Suprapubic skin (tissue), 4 donors: ENCODE results near the gene WDR3. TPM values are rescaled to one million over a fixed set of nuclear protein-coding genes. Genes with fewer than 3 reads are reported as not detected.

Experiments
- DNase-seq, 2 donors: peaks; one replicate each; pipeline ENCODE4 v3.0.0-alpha.2; 2019; ENCODE audit warnings: low spot score in 2 of 2
- H3K27ac ChIP-seq: fragments of 200-600 bp; sonication (generic); one replicate; pipeline ENCODE4 v1.5.1; 2019
- H3K27me3 ChIP-seq: fragments of 200-600 bp; sonication (generic); one replicate; pipeline ENCODE4 v1.5.1; 2019
- H3K36me3 ChIP-seq: fragments of 200-600 bp; sonication (generic); one replicate; pipeline ENCODE4 v1.5.1; 2019
- H3K4me1 ChIP-seq: fragments of 200-600 bp; sonication (generic); one replicate; pipeline ENCODE4 v1.5.1; 2019
- H3K4me3 ChIP-seq: fragments of 200-600 bp; sonication (generic); one replicate; pipeline ENCODE4 v1.5.1; 2019; ENCODE audit warnings: mild to moderate bottlenecking
- H3K9me3 ChIP-seq: fragments of 200-600 bp; sonication (generic); one replicate; pipeline ENCODE4 v1.5.1; 2019
- EP300 ChIP-seq: sonication (generic); formaldehyde crosslinking; IDR thresholded peaks from one replicate; pipeline ENCODE4 v1.6.1; 2017; ENCODE audit warnings: antibody characterized with exemption
- POLR2A ChIP-seq, 2 donors: fragments of 450-650 bp; IDR thresholded peaks; one replicate each; pipeline ENCODE4 v1.6.1; 2017; ENCODE audit warnings: antibody characterized with exemption in 2 of 2, mild to moderate bottlenecking in 2 of 2, moderate library complexity in 2 of 2
- POLR2AphosphoS5 ChIP-seq, 3 donors: sonication (generic); formaldehyde crosslinking; IDR thresholded peaks; one replicate each; pipeline ENCODE4 v1.6.1; 2017; ENCODE audit warnings: antibody characterized with exemption in 3 of 3
- WGBS: methylation state at CpG from one replicate; pipeline ENCODE4 v1.1.5; 2018; 5-methylcytosine and 5-hydroxymethylcytosine counted together
- total RNA-seq, 4 donors: library from RNA; depleted of rRNA; stranded (reverse); fragments of >200 nt; gene quantifications; one replicate each; pipeline ENCODE4 v1.1.0, GENCODE V29; 2016
- TF ChIP-seq, protein P1 (sequence below), 2 donors: fragments of 200-600 bp in 1 of 2; fragments of 450-650 bp in 1 of 2; sonication (generic) in 1 of 2; IDR thresholded peaks; one replicate each; pipeline ENCODE4 v1.5.1; 2016 to 2019; ENCODE audit warnings: antibody characterized with exemption in 2 of 2, mild to moderate bottlenecking in 1 of 2, moderate library complexity in 1 of 2

Gene WDR3
- total RNA-seq, result 10 to 100 TPM; 13.1 to 24.5 (median 16.1) TPM

- Histone ChIP-seq H3K36me3 (no peaks in the 10 kb centered on the region), H3K27ac (peak within 1 kb of the TSS; percentile 84), H3K4me3 (peak within 1 kb of the TSS; percentile 92), H3K9me3 (no peaks in the 10 kb centered on the region), H3K27me3 (no peaks in the 10 kb centered on the region), H3K4me1 (peaks cover 31% of the 10 kb centered on the region)
- DNase-seq, result peak; percentile 97 to 98
- under 1% methylated on average over 61 of the region's 64 CpGs for WGBS
- TF ChIP-seq POLR2A (IDR thresholded peaks at IDR 0.05) (peak in 1 of 2 donors; percentile 17), EP300 (no peak), POLR2AphosphoS5 (IDR thresholded peaks at IDR 0.05) (peak in 1 of 3 donors; percentile 16)
Measured at GRCh38 chr1:117929343-117930172, at the start of gene WDR3, which contains the start of gene GDAP2. Gene WDR3 (plus strand): TSS chr1:117929739. CDS start chr1:117933320, 3,581 bp downstream. Gene GDAP2 (minus strand): TSS chr1:117929621. CDS start chr1:117920357, 9,264 bp downstream.

GRCh38 chr1:117883616-117884015, 45.9 kb upstream of the WDR3 start:
- Histone ChIP-seq H3K36me3 (peaks cover 51% of the 10 kb centered on the region), H3K27me3 (no peaks in the 10 kb centered on the region), H3K4me3 (no peak overlapping the region), H3K4me1 (no peaks in the 10 kb centered on the region), H3K27ac (no peak overlapping the region), H3K9me3 (no peaks in the 10 kb centered on the region)
- no peak for DNase-seq
- 95% methylated on average over 1 of the region's 1 CpG for WGBS
- no peak for TF ChIP-seq POLR2AphosphoS5 (IDR thresholded peaks at IDR 0.05)
- no peak for TF ChIP-seq POLR2A (IDR thresholded peaks at IDR 0.05)
- TF ChIP-seq EP300, result no peak
- TF ChIP-seq, protein P1, sequence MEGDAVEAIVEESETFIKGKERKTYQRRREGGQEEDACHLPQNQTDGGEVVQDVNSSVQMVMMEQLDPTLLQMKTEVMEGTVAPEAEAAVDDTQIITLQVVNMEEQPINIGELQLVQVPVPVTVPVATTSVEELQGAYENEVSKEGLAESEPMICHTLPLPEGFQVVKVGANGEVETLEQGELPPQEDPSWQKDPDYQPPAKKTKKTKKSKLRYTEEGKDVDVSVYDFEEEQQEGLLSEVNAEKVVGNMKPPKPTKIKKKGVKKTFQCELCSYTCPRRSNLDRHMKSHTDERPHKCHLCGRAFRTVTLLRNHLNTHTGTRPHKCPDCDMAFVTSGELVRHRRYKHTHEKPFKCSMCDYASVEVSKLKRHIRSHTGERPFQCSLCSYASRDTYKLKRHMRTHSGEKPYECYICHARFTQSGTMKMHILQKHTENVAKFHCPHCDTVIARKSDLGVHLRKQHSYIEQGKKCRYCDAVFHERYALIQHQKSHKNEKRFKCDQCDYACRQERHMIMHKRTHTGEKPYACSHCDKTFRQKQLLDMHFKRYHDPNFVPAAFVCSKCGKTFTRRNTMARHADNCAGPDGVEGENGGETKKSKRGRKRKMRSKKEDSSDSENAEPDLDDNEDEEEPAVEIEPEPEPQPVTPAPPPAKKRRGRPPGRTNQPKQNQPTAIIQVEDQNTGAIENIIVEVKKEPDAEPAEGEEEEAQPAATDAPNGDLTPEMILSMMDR (IDR thresholded peaks at IDR 0.05), result no peak

DNA sequence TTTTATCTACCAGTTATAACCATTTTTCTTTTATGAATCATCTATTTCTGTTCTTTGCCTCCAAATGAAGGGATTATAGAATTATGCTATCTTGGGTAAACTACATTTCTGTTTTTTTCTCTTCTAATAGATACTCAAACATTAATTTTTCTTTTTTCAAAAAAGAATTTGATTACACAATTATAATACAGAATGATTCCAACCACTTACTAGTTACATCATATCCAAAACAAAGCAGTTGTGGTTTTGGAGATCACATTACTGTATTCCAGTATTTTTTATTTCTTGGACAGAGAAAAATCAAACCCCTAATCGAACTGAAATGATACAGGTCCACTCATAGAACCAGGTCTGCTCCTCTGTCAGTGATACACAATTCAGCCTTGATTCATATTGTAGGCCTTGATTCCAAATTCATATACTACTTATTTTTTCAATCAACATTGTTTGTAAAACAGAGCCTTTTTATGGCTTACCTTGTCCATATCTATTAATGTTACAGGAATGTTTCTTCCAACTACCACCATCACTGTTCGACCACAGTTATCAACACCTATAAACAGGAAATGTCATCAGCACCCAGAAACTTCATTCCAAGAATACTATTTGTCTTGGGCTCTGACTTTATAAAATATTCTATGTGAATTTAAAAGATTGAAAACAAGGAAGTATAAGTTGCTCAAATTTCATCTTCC, 43.3 kb upstream of the WDR3 start:
- H3K9me3 ChIP-seq, result no peaks in the 10 kb centered on the region
- WGBS, result 81% methylated on average over 2 of the region's 2 CpGs
- peaks cover 24% of the 10 kb centered on the region for H3K36me3 ChIP-seq
- no peak overlapping the region for H3K27ac ChIP-seq
- DNase-seq, result no peak
- H3K27me3 ChIP-seq, result no peaks in the 10 kb centered on the region
- no peak overlapping the region for H3K4me3 ChIP-seq
- TF ChIP-seq POLR2AphosphoS5 (IDR thresholded peaks at IDR 0.05) (no peak), POLR2A (IDR thresholded peaks at IDR 0.05) (no peak), EP300 (no peak)
- TF ChIP-seq, protein P1 (IDR thresholded peaks at IDR 0.05), result no peak
- no peaks in the 10 kb centered on the region for H3K4me1 ChIP-seq

GRCh38 chr1:117890452-117890851, 39.1 kb upstream of the WDR3 start:
- WGBS, result 97% methylated on average over 2 of the region's 2 CpGs
- no peak overlapping the region for H3K4me3 ChIP-seq
- no peaks in the 10 kb centered on the region for H3K4me1 ChIP-seq
- H3K27ac ChIP-seq, result no peak overlapping the region
- DNase-seq, result no peak
- peaks cover 12% of the 10 kb centered on the region for H3K36me3 ChIP-seq
- H3K27me3 ChIP-seq, result no peaks in the 10 kb centered on the region
- no peak for TF ChIP-seq POLR2A (IDR thresholded peaks at IDR 0.05)
- TF ChIP-seq, protein P1 (IDR thresholded peaks at IDR 0.05), result no peak
- no peaks in the 10 kb centered on the region for H3K9me3 ChIP-seq

DNA sequence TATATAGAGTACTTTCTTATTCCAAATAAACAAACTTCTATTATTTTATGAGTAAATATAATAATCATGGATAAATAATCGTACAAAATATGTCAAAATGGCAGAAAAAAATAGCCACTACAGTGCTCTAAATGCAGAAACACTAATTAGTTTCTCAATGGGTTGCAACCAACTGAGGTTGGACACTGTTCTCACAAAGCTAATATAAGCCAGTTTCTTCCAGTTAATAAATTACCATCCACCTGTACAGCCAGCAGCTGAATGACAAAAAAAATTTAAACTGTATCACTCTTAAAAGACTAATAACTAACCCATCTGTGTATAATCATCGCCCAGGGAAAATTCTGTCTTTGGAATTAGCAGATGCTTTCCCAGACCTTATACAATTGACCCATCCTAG, 37.0 kb upstream of the WDR3 start:
- no peak for TF ChIP-seq EP300
- TF ChIP-seq, protein P1 (IDR thresholded peaks at IDR 0.05), result no peak
- no peak for TF ChIP-seq POLR2A (IDR thresholded peaks at IDR 0.05)
- no peak for TF ChIP-seq POLR2AphosphoS5 (IDR thresholded peaks at IDR 0.05)
- Histone ChIP-seq H3K27me3 (no peaks in the 10 kb centered on the region), H3K9me3 (no peaks in the 10 kb centered on the region), H3K36me3 (peaks cover 23% of the 10 kb centered on the region), H3K4me1 (no peaks in the 10 kb centered on the region), H3K4me3 (no peak overlapping the region), H3K27ac (no peak overlapping the region)
- 94% methylated on average over 2 of the region's 2 CpGs for WGBS
- DNase-seq, result no peak
